Smooth muscle cell (in vitro differentiated cells): ENCODE data around the gene RHBDF1. TPM values are rescaled to one million over a fixed set of nuclear protein-coding genes. Genes with fewer than 3 reads are reported as not detected.

Experiments
- DNase-seq: peaks from one replicate; lab custom pipeline; 2025; ENCODE audit not compliant: unreplicated experiment; lab: John Stamatoyannopoulos, UW
- H2AFZ ChIP-seq: fragments of 200-600 bp; sonication (generic); 2 replicates; pipeline ENCODE4 v1.6.0; 2016; ENCODE audit warnings: antibody characterized with exemption, low read depth, mild to moderate bottlenecking
- H3F3A ChIP-seq: fragments of 200-600 bp; sonication (generic); 2 replicates; pipeline ENCODE4 v1.6.0; 2017; ENCODE audit warnings: antibody characterized with exemption, low read depth
- H3K27ac ChIP-seq: fragments of 200-600 bp; sonication (generic); 2 replicates; pipeline ENCODE4 v1.5.1; 2016; ENCODE audit warnings: low read depth, mild to moderate bottlenecking
- H3K27me3 ChIP-seq: fragments of 200-600 bp; sonication (generic); 2 replicates; pipeline ENCODE4 v1.6.1; 2016; ENCODE audit warnings: low read depth, mild to moderate bottlenecking
- H3K36me3 ChIP-seq: fragments of 200-600 bp; sonication (generic); 2 replicates; pipeline ENCODE4 v1.5.1; 2016; ENCODE audit warnings: low read depth
- H3K4me1 ChIP-seq: fragments of 200-600 bp; sonication (generic); 2 replicates; pipeline ENCODE4 v1.5.1; 2016; ENCODE audit warnings: low read depth
- H3K4me2 ChIP-seq: fragments of 200-600 bp; sonication (generic); 2 replicates; pipeline ENCODE4 v1.6.0; 2016; ENCODE audit warnings: mild to moderate bottlenecking
- H3K4me3 ChIP-seq: fragments of 200-600 bp; sonication (generic); 2 replicates; pipeline ENCODE4 v1.5.1; 2016; ENCODE audit warnings: mild to moderate bottlenecking
- H3K79me2 ChIP-seq: fragments of 200-600 bp; sonication (generic); 2 replicates; pipeline ENCODE4 v1.6.0; 2016; ENCODE audit warnings: low read depth, mild to moderate bottlenecking
- H3K9ac ChIP-seq: fragments of 200-600 bp; sonication (generic); 2 replicates; pipeline ENCODE4 v1.6.0; 2016; ENCODE audit warnings: low read depth
- H3K9me3 ChIP-seq: fragments of 200-600 bp; sonication (generic); replicated peaks from 2 replicates; pipeline ENCODE4 v1.5.1; 2016; ENCODE audit warnings: low read depth
- H4K20me1 ChIP-seq: fragments of 200-600 bp; sonication (generic); 2 replicates; pipeline ENCODE4 v1.6.0; 2016; ENCODE audit warnings: low read depth
- CTCF ChIP-seq: fragments of 200-600 bp; sonication (generic); IDR thresholded peaks from 2 replicates; pipeline ENCODE4 v1.5.1; 2017; ENCODE audit warnings: borderline replicate concordance, mild to moderate bottlenecking, antibody characterized with exemption; ENCODE audit not compliant: insufficient read depth, poor library complexity, severe bottlenecking
- WGBS: methylation state at CpG from one replicate; pipeline ENCODE4 v1.1.7; 2016; ENCODE audit warnings: low lambda C conversion rate; 5-methylcytosine and 5-hydroxymethylcytosine counted together
- polyA plus RNA-seq: library from polyadenylated mRNA; unstranded; fragments of >200 nt; fragmentation: Nextera tagmentation; extraction: Ambion mirVana; gene quantifications from 2 replicates; pipeline ENCODE4 v1.2.1, GENCODE V29; 2016
- total RNA-seq: library from RNA; depleted of rRNA; stranded (reverse); fragments of >200 nt; gene quantifications from 2 replicates; pipeline ENCODE4 v1.2.3, GENCODE V29; 2014

The RHBDF1 gene
- total and polyA plus RNA-seq, 2 experiments from 2014 or later = 41.4 to 68.0 TPM

- H3K4me3 ChIP-seq = peak overlapping the region; percentile 66
- H3K36me3 ChIP-seq = no peaks in the 10 kb centered on the region
- H3K4me2 ChIP-seq = peak overlapping the region; percentile 97
- 18% methylated on average over 35 of the region's 36 CpGs for WGBS
- peaks cover 28% of the 10 kb centered on the region for H3F3A ChIP-seq
- peaks cover 1% of the 10 kb centered on the region for H4K20me1 ChIP-seq
- H3K79me2 ChIP-seq = no peaks in the 10 kb centered on the region
- peaks cover 33% of the 10 kb centered on the region for H3K4me1 ChIP-seq
- H3K9me3 ChIP-seq = no peaks in the 10 kb centered on the region
- peak overlapping the region; percentile 76 for H3K9ac ChIP-seq
- H2AFZ ChIP-seq = no peak overlapping the region
- no peak for DNase-seq
- peak overlapping the region; percentile 77 for H3K27ac ChIP-seq
- no peak for TF ChIP-seq CTCF
- no peaks in the 10 kb centered on the region for H3K27me3 ChIP-seq
Observed at GRCh38 chr16:78444-79150, 6.2 kb upstream of the RHBDF1 start.

- TF ChIP-seq CTCF = no peak
- Histone ChIP-seq H4K20me1 (no peaks in the 10 kb centered on the region), H2AFZ (peak within 1 kb of the TSS; percentile 69), H3K4me3 (peak within 1 kb of the TSS; percentile 66), H3F3A (peaks cover 31% of the 10 kb centered on the region), H3K4me2 (peak within 1 kb of the TSS; percentile 97), H3K27me3 (no peaks in the 10 kb centered on the region), H3K36me3 (no peaks in the 10 kb centered on the region), H3K79me2 (no peaks in the 10 kb centered on the region), H3K9ac (peak within 1 kb of the TSS; percentile 76), H3K9me3 (no peaks in the 10 kb centered on the region), H3K4me1 (peaks cover 35% of the 10 kb centered on the region), H3K27ac (peak within 1 kb of the TSS; percentile 77)
- under 1% methylated on average over 50 of the region's 83 CpGs for WGBS
- peak; percentile 66 for DNase-seq
Observed at GRCh38 chr16:77807-78443, 5.5 kb upstream of the RHBDF1 start, which contains the start of gene MPG. TSS of gene MPG (plus strand) at chr16:78225. CDS start at chr16:78310, 85 bp downstream.

GRCh38 chr16:77273-77806 is 4.9 kb upstream of the RHBDF1 start:
- Histone ChIP-seq H3F3A (peaks cover 31% of the 10 kb centered on the region), H3K4me3 (peak overlapping the region; percentile 66), H2AFZ (peak overlapping the region; percentile 69), H4K20me1 (no peaks in the 10 kb centered on the region), H3K9me3 (no peaks in the 10 kb centered on the region), H3K79me2 (no peaks in the 10 kb centered on the region), H3K4me1 (peaks cover 39% of the 10 kb centered on the region), H3K27me3 (no peaks in the 10 kb centered on the region), H3K9ac (peak overlapping the region; percentile 76), H3K4me2 (peak overlapping the region; percentile 97), H3K36me3 (no peaks in the 10 kb centered on the region), H3K27ac (peak overlapping the region; percentile 77)
- no peak for TF ChIP-seq CTCF
- peak; percentile 66 for DNase-seq
- WGBS = 15% methylated on average over 30 of the region's 31 CpGs
